Spleen (tissue), 11 donors: ENCODE data around the gene FAM117A. TPM values are rescaled to one million over a fixed set of nuclear protein-coding genes. Genes with fewer than 3 reads are reported as not detected.

ENCODE experiments used
- DNase-seq: peaks from one replicate; pipeline ENCODE4 v3.0.0-alpha.2; 2020
- H3K27ac ChIP-seq, 8 donors: fragments of 200-600 bp; sonication (generic) in 7 of 8; 1 replicate in 4 of 8; 2 replicates in 4 of 8; pipeline versions ENCODE4 v1.5.0 to v1.8.0; 2016 to 2021; ENCODE audit warnings: inconsistent platforms in 4 of 8, mild to moderate bottlenecking in 4 of 8, moderate library complexity in 1 of 8
- H3K27me3 ChIP-seq, 7 donors: fragments of 200-600 bp; sonication (generic) in 6 of 7; replicated peaks in 1 of 7; 1 replicate in 4 of 7; 2 replicates in 3 of 7; pipeline versions ENCODE4 v1.5.0 to v1.8.0; 2016 to 2021; ENCODE audit warnings: inconsistent platforms in 3 of 7, mild to moderate bottlenecking in 1 of 7
- H3K36me3 ChIP-seq, 6 donors: fragments of 200-600 bp; sonication (generic) in 5 of 6; 1 replicate in 4 of 6; 2 replicates in 2 of 6; pipeline versions ENCODE4 v1.5.0 to v1.8.0; 2016 to 2021; ENCODE audit warnings: inconsistent platforms in 2 of 6
- H3K4me1 ChIP-seq, 6 donors: fragments of 200-600 bp; sonication (generic) in 5 of 6; 1 replicate in 3 of 6; 2 replicates in 3 of 6; pipeline versions ENCODE4 v1.5.0 to v1.8.0; 2016 to 2021; ENCODE audit warnings: inconsistent platforms in 3 of 6
- H3K4me3 ChIP-seq, 8 donors: fragments of 200-600 bp; sonication (generic) in 7 of 8; 1 replicate in 4 of 8; 2 replicates in 4 of 8; pipeline versions ENCODE4 v1.5.0 to v1.8.0; 2016 to 2021; ENCODE audit warnings: inconsistent platforms in 4 of 8, mild to moderate bottlenecking in 4 of 8, moderate library complexity in 2 of 8
- H3K9me3 ChIP-seq, 8 donors: fragments of 200-600 bp; sonication (generic) in 7 of 8; 1 replicate in 4 of 8; 2 replicates in 4 of 8; pipeline versions ENCODE4 v1.5.0 to v1.8.0; 2016 to 2021; ENCODE audit warnings: inconsistent platforms in 4 of 8
- POLR2A ChIP-seq, 3 donors: fragments of 450-650 bp; IDR thresholded peaks; one replicate each; pipeline ENCODE4 v1.5.1; 2017; ENCODE audit warnings: antibody characterized with exemption in 3 of 3, mild to moderate bottlenecking in 1 of 3
- POLR2AphosphoS5 ChIP-seq, 3 donors: sonication (generic); formaldehyde crosslinking; IDR thresholded peaks; one replicate each; pipeline ENCODE4 v1.5.1; 2017; ENCODE audit warnings: antibody characterized with exemption in 3 of 3
- WGBS, 5 donors: extraction: QIAGEN DNeasy Blood & Tissue Kit in 3 of 5; methylation state at CpG; one replicate each; pipeline versions ENCODE4 v1.1.5 to v1.1.7; 2013 to 2018; 5-methylcytosine and 5-hydroxymethylcytosine counted together
- intact Hi-C: fragments of 100-400 bp; cut with DNase I; formaldehyde crosslinking; loops from one replicate; pipeline ENCODE4 v1.15.0; 2023; ENCODE audit warnings: low total_unique reads
- polyA plus RNA-seq, 3 donors: library from polyadenylated mRNA; stranded (reverse); fragments of 200-250 nt; gene quantifications; one replicate each; pipeline ENCODE4 v1.2.1, GENCODE V29; 2013
- total RNA-seq, 7 donors: library from RNA; depleted of rRNA in 3 of 7; stranded (reverse); fragments of >200 nt in 3 of 7; fragmentation: NEBNext Ultra II Directional in 4 of 7; extraction: Animal tissue kit (Norgen Biotek cat#: 25700) in 4 of 7; gene quantifications; one replicate each; pipeline versions ENCODE4 v1.1.0 to v1.2.1, GENCODE V29; 2016 to 2021
- TF ChIP-seq, protein P1 (sequence below), 11 experiments: fragments of 200-600 bp in 7 of 11; fragments of 450-650 bp in 4 of 11; sonication (generic) in 4 of 11; IDR thresholded peaks in 8 of 11; conservative IDR thresholded peaks in 3 of 11; 1 replicate in 7 of 11; 2 replicates in 4 of 11; pipeline versions ENCODE4 v1.4.0 to v1.8.0; 2016 to 2021; ENCODE audit warnings: antibody characterized with exemption in 11 of 11, inconsistent platforms in 4 of 11, mild to moderate bottlenecking in 1 of 11
- donor health status: healthy with polysubstance abuse.
- donor health status: DM: no; HTN: no; CAD: no; lungs with moderate emphysema.
- donor health status: DM: no; HTN: no; CAD: no.
- donor health status: Bipolar disorder and iron deficiency.
- donor health status: healthy.
- donor health status: DM: no; HTN: no; CAD: no.
- donor health status: DM: yes; HTN: yes; CAD: no.

FAM117A gene
- total and polyA plus RNA-seq, 10 donors, result 15.6 to 87.4 (median 47.4) TPM

DNA sequence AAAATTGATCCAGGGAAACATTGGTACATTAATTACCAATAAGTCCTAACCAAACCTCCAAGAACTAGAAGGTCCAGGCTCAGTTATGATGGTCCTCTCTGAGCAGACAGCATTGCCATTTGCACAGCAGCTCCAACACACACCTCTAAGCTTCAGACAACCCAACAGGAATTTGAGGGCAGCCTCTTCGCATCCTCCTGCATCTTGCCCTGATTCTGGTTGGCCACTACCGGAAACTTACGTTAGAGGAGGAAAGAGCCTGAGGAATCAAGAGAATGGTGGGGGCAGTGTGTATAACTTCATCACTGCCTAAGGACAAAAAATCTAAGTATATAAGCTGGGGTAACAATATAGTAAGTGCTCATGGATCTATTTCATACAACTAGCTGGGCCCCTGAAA is 15.7 kb downstream of the FAM117A start:
- peaks cover 0 to 10% (median 0%) of the 10 kb centered on the region in 6 donors for H3K36me3 ChIP-seq
- H3K27me3 ChIP-seq, result no peaks in the 10 kb centered on the region
- H3K4me1 ChIP-seq, result peaks cover 67 to 100% (median 88%) of the 10 kb centered on the region in 6 donors
- peak overlapping the region; percentile 79 to 95 (median 91) for H3K27ac ChIP-seq
- no peak for DNase-seq
- TF ChIP-seq, protein P1, sequence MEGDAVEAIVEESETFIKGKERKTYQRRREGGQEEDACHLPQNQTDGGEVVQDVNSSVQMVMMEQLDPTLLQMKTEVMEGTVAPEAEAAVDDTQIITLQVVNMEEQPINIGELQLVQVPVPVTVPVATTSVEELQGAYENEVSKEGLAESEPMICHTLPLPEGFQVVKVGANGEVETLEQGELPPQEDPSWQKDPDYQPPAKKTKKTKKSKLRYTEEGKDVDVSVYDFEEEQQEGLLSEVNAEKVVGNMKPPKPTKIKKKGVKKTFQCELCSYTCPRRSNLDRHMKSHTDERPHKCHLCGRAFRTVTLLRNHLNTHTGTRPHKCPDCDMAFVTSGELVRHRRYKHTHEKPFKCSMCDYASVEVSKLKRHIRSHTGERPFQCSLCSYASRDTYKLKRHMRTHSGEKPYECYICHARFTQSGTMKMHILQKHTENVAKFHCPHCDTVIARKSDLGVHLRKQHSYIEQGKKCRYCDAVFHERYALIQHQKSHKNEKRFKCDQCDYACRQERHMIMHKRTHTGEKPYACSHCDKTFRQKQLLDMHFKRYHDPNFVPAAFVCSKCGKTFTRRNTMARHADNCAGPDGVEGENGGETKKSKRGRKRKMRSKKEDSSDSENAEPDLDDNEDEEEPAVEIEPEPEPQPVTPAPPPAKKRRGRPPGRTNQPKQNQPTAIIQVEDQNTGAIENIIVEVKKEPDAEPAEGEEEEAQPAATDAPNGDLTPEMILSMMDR (IDR thresholded peaks at IDR 0.05 in 8 of 11, conservative IDR thresholded peaks at IDR 0.05 in 3 of 11), result no peak
- TF ChIP-seq POLR2A (IDR thresholded peaks at IDR 0.05) (no peak), POLR2AphosphoS5 (IDR thresholded peaks at IDR 0.05) (no peak)
- peak overlapping the region in 1 of 8 donors; percentile 17 for H3K4me3 ChIP-seq
- no peaks in the 10 kb centered on the region for H3K9me3 ChIP-seq
- intact Hi-C loops, result no loop called here
- 28 to 57% (median 33%) methylated on average over 3 of the region's 3 CpGs for WGBS, 5 donors

DNA sequence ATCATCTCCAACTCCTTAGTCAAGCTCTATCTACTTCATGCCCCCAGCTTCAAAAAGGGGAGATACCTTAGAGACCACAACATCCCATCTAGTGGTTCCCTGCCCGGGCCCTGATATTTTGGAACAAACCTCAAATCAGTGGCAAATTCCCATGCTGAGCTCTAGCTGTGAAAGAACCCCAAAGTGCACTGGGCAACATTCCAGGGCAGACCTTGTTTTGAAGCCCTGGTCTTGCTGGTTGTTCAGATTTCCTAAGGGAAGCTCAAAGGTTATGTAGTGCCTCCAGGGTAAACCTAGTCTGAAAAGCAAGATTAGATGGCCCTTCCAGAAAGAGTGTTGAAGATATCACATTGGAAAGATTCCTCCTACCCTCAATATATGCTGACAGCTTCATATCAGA is 16.3 kb downstream of the FAM117A start:
- WGBS, 5 donors, result 29 to 47% (median 31%) methylated on average over 1 of the region's 1 CpG
- intact Hi-C loops, result no loop called here
- no peak for DNase-seq
- no peak for TF ChIP-seq POLR2AphosphoS5 (IDR thresholded peaks at IDR 0.05)
- TF ChIP-seq, protein P1 (IDR thresholded peaks at IDR 0.05 in 8 of 11, conservative IDR thresholded peaks at IDR 0.05 in 3 of 11), result no peak
- no peak for TF ChIP-seq POLR2A (IDR thresholded peaks at IDR 0.05)
- Histone ChIP-seq H3K4me1 (peaks cover 72 to 100% (median 89%) of the 10 kb centered on the region in 6 donors), H3K27me3 (no peaks in the 10 kb centered on the region), H3K27ac (peak overlapping the region; percentile 79 to 95 (median 91)), H3K36me3 (peaks cover 0 to 10% (median 0%) of the 10 kb centered on the region in 6 donors), H3K9me3 (no peaks in the 10 kb centered on the region), H3K4me3 (peak overlapping the region in 1 of 8 donors; percentile 61)

DNA sequence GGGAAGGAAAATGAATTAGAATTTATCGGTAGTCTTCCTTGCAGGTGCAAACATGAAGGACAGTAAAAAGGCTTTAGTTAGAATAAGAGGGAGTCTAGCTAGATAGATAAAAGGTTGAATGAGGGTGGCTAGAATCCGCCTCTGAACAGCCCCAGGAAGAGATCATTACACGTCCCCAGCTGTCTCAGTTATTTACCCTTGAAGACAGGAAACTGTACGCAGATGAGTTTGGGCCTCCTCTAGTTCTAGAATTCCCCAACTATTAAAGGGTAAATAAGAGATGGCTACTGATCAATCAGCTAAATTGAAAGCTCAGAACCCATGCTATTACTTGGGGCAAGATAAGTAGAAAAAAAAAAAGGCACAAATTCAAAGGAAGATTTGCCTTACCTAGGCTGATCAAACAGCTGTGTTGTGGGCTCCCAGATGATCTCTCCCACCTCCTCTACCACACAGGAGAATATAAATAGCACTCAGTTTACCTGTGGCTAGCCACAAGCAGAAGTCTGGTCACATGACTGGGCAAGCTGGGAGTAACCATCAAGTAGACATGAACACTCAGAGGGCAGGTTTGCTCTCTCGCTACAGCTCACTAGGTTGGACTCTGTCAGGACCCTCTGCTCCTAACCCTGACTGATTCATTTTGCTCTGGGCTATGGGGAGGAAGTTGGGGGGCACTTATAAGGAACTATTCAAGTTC is 17.0 kb downstream of the FAM117A start:
- DNase-seq, result no peak
- H3K4me1 ChIP-seq, result peaks cover 79 to 100% (median 90%) of the 10 kb centered on the region in 6 donors
- no peaks in the 10 kb centered on the region for H3K9me3 ChIP-seq
- 16 to 27% (median 20%) methylated on average over 5 of the region's 5 CpGs for WGBS, 5 donors
- no peaks in the 10 kb centered on the region for H3K27me3 ChIP-seq
- intact Hi-C loops, result no loop called here
- H3K27ac ChIP-seq, result peak overlapping the region; percentile 79 to 95 (median 91)
- peak overlapping the region in 4 of 8 donors; percentile 20 to 61 (median 26) for H3K4me3 ChIP-seq
- H3K36me3 ChIP-seq, result peaks cover 0 to 10% (median 0%) of the 10 kb centered on the region in 6 donors
- TF ChIP-seq POLR2AphosphoS5 (IDR thresholded peaks at IDR 0.05), result peak in 1 of 3 donors; percentile 68
- TF ChIP-seq, protein P1 (IDR thresholded peaks at IDR 0.05 in 8 of 11, conservative IDR thresholded peaks at IDR 0.05 in 3 of 11), result no peak
- peak in 1 of 3 donors; percentile 47 for TF ChIP-seq POLR2A (IDR thresholded peaks at IDR 0.05)
